Activated T-cell treated with anti-CD3 and anti-CD28 coated beads, Interleukin-2, amount 50 U/mL, for 24 hours (primary cell): Measurements from ENCODE around the gene ABLIM2.

Experiments
- DNase-seq: peaks from one replicate; pipeline ENCODE4 v3.0.0-alpha.2; 2020
- H3K27ac Mint-ChIP-seq: 2 replicates; pipeline ENCODE4 v1.8.0; 2020; ENCODE audit warnings: mild to moderate bottlenecking, mixed read lengths
- H3K27me3 Mint-ChIP-seq: 2 replicates; pipeline ENCODE4 v1.8.0; 2020; ENCODE audit warnings: mixed read lengths
- H3K36me3 Mint-ChIP-seq: 2 replicates; pipeline ENCODE4 v1.8.0; 2020; ENCODE audit warnings: low read depth, mixed read lengths
- H3K4me1 Mint-ChIP-seq: 2 replicates; pipeline ENCODE4 v1.8.0; 2020; ENCODE audit warnings: low read depth, mixed read lengths
- H3K4me3 Mint-ChIP-seq: 2 replicates; pipeline ENCODE4 v1.8.0; 2020; ENCODE audit warnings: mild to moderate bottlenecking, moderate library complexity, mixed read lengths
- H3K9me3 Mint-ChIP-seq: 2 replicates; pipeline ENCODE4 v1.8.0; 2020; ENCODE audit warnings: mixed read lengths

Gene ABLIM2

DNA sequence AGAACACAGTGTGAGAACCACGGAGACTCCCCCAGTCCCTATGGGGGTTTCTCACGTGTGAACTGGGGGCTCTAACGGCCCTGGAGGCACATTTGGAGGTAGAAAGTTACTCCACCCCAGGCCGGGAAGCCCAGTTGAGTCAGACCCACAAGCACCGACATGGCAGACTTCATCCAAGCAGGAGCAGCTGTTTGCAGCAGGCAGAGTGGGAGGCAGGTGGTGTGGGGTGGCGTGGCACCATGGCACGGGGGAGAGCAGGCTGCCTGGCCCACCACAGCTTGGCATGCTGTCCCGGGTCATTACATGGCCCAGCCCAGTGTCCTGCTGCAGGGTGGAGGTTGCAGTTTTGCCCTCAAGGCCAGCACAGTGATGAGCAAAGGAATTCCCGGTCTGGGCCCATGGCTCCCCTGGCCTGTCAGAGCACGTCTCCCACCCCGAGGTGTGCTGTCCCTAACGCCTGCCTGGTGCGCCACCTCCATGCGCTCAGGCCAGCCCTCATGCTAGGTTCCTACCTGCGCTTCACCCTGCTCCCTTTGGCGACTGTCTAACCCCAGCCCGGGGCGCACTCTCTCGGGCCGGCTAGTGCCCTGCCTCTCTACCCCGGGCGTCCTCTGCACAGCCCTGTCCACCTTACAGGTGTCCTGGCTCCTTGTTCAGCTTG is 128.4 kb downstream of the ABLIM2 start:
- H3K4me1 Mint-ChIP-seq: peaks cover 3% of the 10 kb centered on the region
- H3K27me3 Mint-ChIP-seq: no peaks in the 10 kb centered on the region
- no peaks in the 10 kb centered on the region for H3K9me3 Mint-ChIP-seq
- H3K36me3 Mint-ChIP-seq: no peaks in the 10 kb centered on the region
- no peak overlapping the region for H3K4me3 Mint-ChIP-seq
- no peak overlapping the region for H3K27ac Mint-ChIP-seq
- no peak for DNase-seq

DNA sequence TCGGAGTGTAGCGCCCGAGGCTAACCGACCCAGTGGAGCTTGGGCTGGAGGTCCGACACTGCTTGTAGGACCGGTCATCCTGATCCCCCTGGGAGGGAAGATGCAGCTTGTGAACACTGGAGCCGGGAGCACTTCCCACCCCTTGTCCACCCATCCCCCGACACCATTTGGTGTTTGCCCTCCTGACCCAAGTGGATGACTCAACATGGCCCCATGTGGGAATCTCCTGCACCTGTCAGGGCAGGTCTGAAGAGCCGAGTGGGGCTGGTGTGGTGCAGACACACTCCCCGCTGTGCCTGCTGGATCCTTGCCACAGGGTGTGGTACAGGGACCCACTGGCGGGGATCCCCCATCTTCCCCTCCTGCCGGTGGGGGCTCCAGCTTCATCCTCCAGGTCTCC is 128.9 kb downstream of the ABLIM2 start:
- Mint-ChIP-seq H3K9me3 (no peaks in the 10 kb centered on the region), H3K27me3 (no peaks in the 10 kb centered on the region), H3K4me3 (no peak overlapping the region), H3K27ac (no peak overlapping the region), H3K4me1 (no peaks in the 10 kb centered on the region), H3K36me3 (no peaks in the 10 kb centered on the region)
- DNase-seq: no peak

DNA sequence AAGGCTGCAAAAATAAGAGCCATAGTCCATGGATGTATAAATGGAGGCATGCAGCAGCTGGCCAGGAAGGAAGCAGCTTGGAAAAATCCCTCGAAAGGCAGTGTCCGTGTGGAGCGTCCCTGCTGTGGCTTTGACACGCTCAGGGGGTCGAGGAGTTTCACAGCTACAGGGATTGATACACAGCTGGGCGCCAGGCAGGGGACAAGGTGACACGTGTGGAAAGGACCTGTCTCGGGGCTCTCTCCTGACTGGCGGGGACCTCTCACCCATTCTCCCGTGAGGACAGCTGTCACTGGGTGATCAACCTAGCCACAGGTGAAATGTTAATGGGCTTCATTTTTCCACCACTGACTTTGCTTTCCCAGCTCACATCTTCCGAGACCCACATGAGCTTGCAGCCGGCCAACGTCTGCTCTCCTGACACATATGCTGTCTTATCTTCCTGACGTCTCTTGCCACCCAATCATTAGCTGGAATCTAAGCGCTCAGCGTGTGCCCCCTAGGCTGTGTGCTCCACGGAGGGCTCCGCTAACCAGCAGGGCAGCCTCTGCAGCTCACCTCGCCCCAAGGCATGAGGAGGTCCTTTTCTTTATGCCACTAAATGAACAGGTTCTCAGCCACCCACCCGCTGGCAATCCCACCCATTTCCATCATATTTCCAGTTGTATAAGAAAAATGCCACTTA is 129.6 kb downstream of the ABLIM2 start:
- Mint-ChIP-seq H3K36me3 (no peaks in the 10 kb centered on the region), H3K4me3 (no peak overlapping the region), H3K27ac (no peak overlapping the region), H3K27me3 (no peaks in the 10 kb centered on the region), H3K4me1 (no peaks in the 10 kb centered on the region), H3K9me3 (no peaks in the 10 kb centered on the region)
- DNase-seq: no peak

DNA sequence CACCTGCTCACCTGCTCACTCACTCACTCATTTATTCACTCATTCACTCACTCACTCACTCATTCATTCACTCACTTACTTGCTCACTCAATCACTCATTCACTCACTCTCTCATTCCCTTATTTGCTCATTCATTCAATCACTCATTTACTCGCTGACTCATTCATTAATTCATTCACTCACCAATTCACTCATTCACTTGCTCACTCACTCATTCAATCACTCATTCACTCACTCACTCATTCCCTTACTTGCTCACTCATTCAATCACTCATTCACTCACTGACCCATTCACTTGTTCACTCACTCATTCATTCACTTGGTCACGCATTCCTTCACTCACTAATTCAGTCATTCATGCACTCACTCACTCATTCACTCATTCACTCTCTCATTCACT is 130.2 kb downstream of the ABLIM2 start:
- H3K4me1 Mint-ChIP-seq: no peaks in the 10 kb centered on the region
- no peak overlapping the region for H3K4me3 Mint-ChIP-seq
- H3K9me3 Mint-ChIP-seq: no peaks in the 10 kb centered on the region
- no peaks in the 10 kb centered on the region for H3K27me3 Mint-ChIP-seq
- H3K27ac Mint-ChIP-seq: no peak overlapping the region
- DNase-seq: no peak
- no peaks in the 10 kb centered on the region for H3K36me3 Mint-ChIP-seq

DNA sequence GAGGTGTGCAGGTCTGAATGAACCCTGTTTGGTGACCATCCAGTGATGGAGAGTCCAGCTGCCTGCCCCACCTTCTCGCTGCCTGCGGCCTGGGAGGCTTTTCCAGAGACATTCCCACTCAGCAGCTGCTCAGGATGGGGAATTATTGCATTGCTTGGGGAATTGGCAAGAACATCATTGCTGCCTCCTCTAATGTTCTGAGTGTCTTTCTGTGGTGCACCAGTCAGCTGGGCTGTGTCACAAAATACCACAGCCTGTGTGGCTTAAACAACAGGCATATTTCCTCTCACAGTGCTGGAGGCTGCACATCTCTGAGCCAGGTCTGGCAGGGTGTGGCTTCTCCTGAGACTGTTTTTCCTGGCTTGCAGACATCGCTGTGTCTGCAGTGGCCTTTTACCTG is 132.2 kb downstream of the ABLIM2 start:
- no peaks in the 10 kb centered on the region for H3K4me1 Mint-ChIP-seq
- H3K27me3 Mint-ChIP-seq: no peaks in the 10 kb centered on the region
- no peak for DNase-seq
- no peaks in the 10 kb centered on the region for H3K36me3 Mint-ChIP-seq
- H3K9me3 Mint-ChIP-seq: no peaks in the 10 kb centered on the region
- H3K4me3 Mint-ChIP-seq: no peak overlapping the region
- H3K27ac Mint-ChIP-seq: no peak overlapping the region

DNA sequence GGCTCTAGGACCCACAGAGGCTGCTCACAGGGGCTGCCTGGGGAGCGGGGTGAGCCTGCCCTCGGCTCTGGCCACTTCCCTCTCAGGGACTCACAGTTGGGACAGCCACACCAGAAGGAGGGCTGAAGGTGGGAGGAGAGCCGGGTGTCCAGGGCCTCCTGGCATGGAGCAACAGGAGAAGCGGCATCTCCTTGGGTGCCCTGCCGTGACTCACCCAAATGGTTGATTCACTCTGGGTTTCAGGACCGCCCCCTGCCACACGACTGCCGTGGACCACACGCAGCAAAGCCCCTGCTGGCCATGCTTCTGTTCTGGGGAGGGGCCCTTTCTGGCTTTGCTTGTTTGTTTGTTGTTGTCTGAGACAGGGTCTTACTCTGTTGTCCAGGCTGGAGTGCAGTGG is 132.9 kb downstream of the ABLIM2 start:
- H3K4me1 Mint-ChIP-seq: no peaks in the 10 kb centered on the region
- H3K36me3 Mint-ChIP-seq: no peaks in the 10 kb centered on the region
- H3K27me3 Mint-ChIP-seq: no peaks in the 10 kb centered on the region
- H3K4me3 Mint-ChIP-seq: no peak overlapping the region
- H3K9me3 Mint-ChIP-seq: no peaks in the 10 kb centered on the region
- no peak for DNase-seq
- no peak overlapping the region for H3K27ac Mint-ChIP-seq

DNA sequence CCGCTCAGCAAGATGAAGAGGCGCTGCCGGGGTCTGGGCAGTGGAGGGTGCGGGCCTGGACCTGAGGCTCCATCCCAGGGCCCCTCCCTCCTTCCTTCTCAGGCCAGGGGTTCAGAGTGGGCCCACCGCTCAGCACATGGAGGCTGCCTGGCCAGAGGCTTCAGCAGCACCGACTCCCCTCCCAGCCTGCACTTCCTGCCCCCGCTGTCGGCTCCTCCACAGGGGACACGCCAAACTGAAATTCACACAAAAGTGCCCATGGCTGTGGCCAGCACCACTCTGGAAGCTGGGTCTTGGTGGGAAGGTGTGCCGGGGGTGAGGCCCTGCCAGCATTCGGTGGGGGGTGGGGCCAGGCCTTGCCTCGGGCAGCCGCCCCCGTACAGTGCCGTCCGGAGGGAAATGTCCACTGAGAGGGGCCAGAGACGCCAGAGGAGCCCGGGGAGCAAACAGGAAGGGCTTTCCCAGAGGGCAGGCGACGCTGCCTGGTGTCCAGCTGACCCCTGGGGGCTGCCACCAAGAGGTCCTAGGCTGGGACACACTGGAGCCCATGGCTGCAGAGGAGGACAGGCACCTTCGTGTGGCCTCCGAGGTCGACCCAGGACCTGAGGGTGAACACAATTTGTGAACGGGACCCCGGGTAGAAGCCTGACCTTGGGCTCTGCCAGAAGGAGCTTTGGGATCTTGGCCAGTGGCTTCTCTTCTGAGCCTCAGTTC is 134.4 kb downstream of the ABLIM2 start:
- H3K27me3 Mint-ChIP-seq: no peaks in the 10 kb centered on the region
- no peaks in the 10 kb centered on the region for H3K4me1 Mint-ChIP-seq
- no peaks in the 10 kb centered on the region for H3K9me3 Mint-ChIP-seq
- no peak overlapping the region for H3K4me3 Mint-ChIP-seq
- H3K27ac Mint-ChIP-seq: no peak overlapping the region
- DNase-seq: no peak
- no peaks in the 10 kb centered on the region for H3K36me3 Mint-ChIP-seq

DNA sequence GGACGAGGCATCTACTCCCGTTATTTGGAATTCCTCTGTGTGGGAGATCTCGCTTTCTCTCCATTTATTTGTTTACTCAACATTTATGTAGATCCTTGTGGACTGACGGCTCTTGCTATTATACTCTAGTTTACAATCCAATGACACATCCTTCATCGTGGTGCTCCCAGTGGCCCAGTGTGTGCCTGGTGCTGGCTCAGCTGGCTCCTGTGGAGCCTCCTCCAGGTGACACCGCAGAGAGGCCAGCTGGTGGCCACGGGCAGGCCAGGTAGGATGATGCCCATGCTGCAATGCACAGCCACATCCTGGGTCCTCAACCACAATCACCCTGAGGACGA is 134.9 kb downstream of the ABLIM2 start:
- H3K27ac Mint-ChIP-seq: no peak overlapping the region
- H3K9me3 Mint-ChIP-seq: no peaks in the 10 kb centered on the region

DNA sequence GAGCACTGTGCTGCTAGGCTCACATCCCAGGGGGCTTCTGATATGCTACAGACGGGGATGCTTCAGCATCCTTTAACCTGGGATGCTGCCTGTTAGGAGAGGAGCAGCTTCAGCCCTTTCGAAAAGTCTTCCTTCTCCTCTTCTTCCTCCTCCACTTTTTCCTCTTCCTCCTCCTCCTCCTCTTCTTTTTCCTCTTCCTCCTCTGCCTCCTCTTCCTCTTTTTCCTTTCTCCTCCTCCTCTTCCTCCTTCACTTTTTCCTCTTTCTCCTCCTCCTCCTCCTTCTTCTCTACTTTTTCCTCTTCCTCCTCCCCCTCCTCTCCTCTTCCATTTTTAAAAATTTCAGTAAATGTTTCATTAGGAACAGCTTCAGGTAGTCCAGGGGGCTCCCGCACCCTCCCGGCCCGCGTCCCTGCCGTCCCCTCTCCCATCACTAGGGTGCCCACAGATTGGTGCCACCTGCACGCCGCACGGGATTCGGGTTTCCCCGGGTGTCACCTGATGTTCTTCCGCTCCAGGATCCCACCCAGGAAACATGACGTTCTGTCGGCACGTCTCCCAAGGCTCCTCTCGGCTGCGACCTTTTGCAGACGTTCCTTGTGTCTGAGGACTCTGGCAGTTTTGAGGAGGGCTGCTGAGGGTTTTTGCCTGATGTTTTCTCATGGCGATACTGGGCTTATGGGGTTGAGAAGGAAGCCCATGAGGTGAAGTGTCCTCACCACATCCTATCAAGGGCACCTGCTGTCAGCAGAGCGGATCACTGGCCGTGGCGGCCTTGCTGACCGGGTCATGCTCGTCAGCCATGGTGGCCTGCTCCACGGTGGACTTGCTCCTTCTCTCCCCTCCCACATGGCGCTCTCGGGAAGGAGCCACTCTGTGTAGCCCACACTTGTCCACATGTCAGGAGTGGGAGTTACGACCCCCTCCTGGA is 135.6 kb downstream of the ABLIM2 start:
- Mint-ChIP-seq H3K4me3 (no peak overlapping the region), H3K4me1 (no peaks in the 10 kb centered on the region), H3K27ac (no peak overlapping the region), H3K9me3 (no peaks in the 10 kb centered on the region), H3K36me3 (no peaks in the 10 kb centered on the region), H3K27me3 (no peaks in the 10 kb centered on the region)
- DNase-seq: no peak

More for the DNA sequence above, 134.9 kb downstream of the ABLIM2 start:
- H3K4me1 Mint-ChIP-seq: no peaks in the 10 kb centered on the region
- no peak overlapping the region for H3K4me3 Mint-ChIP-seq
- H3K36me3 Mint-ChIP-seq: no peaks in the 10 kb centered on the region
- DNase-seq: no peak
- no peaks in the 10 kb centered on the region for H3K27me3 Mint-ChIP-seq

DNA sequence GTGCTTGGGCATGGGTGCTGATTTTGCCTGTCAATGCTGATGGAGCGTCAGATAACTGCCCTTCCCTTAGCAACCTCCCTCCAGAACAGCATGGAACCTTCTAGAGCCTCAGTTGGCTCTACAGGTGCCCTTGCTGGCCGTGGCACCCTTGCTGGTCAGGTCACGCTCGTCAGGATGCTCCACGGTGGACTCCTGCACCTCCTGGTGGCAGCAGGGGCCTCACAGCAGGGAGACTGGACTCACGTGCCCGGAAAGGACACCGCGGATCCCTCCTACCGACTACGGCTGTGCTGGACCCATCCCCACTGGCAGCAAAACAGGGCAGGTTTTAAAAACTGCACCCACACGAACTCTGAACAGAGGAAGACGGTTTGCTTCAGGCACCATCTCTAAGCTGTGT is 136.8 kb downstream of the ABLIM2 start:
- H3K27ac Mint-ChIP-seq: no peak overlapping the region
- H3K4me3 Mint-ChIP-seq: no peak overlapping the region
- no peaks in the 10 kb centered on the region for H3K27me3 Mint-ChIP-seq
- H3K36me3 Mint-ChIP-seq: no peaks in the 10 kb centered on the region
- H3K9me3 Mint-ChIP-seq: no peaks in the 10 kb centered on the region
- H3K4me1 Mint-ChIP-seq: no peaks in the 10 kb centered on the region
- DNase-seq: no peak

DNA sequence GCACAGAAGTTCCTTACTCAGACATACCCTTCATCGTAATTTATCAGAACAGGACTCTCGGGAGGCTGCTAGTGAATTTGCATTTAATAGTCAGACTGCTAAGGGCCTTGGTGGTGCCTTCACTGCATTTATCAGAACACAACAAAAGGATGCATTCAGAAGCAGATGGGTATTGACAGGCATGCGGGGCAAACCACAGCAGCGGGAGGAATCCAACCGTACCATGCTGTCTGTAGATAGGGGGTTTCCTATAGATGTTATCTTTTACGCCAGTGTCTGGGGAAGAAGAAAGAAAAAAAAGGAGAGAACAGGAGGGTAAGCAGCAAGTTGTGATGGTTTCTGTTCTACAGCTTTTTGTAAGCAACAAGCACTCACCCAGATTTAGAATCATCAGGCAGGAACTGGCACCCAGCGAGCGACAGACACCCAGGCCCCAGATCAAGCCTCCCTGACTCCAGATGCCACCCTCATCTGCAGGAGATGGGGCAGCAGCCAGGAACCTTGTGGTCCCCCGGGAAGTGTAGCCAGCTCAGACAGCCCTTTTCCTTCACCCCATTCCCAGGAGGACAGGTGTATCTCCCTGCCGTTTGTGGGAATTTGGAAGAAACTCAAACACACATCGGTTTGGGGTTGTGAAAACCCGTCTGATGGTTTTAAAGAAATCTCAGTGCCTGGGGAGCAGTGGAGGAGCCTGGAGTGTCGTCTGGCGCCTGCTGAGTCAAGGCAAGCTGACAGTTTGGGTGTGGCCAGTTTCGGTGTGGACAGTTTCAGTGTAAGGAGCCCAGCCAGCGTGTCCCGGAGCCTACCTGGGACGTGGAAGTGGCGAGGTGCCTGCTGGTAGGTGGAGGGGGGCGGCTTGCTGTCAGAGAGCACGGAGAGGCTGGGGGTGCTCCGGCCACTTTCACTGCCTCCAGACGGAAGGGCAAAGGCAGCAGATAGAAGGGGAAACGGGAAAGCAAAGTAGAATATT is 138.9 kb downstream of the ABLIM2 start:
- H3K9me3 Mint-ChIP-seq: no peaks in the 10 kb centered on the region
- peaks cover 2% of the 10 kb centered on the region for H3K27me3 Mint-ChIP-seq
- no peak overlapping the region for H3K27ac Mint-ChIP-seq
- no peaks in the 10 kb centered on the region for H3K4me1 Mint-ChIP-seq
- no peak for DNase-seq
- H3K36me3 Mint-ChIP-seq: no peaks in the 10 kb centered on the region
- no peak overlapping the region for H3K4me3 Mint-ChIP-seq

DNA sequence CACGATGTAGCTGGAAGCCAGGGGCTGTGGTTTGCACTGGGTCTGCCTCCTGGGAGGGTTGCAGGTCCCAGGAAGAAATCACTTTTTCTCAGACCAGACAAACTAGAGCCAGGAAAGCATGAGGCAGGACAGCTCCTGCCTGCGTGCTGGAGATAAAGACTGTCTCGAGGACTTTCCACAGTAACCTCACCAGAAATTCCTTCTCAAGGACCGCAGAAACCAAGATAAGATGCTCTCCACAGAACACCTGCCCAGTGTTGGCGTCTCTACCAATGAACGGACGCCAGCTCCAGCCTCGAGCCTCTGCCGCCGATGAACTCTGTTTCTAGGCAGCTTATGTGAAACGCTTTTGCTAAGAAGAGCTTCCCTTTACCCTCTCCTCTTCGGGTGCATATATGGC is 142.1 kb downstream of the ABLIM2 start:
- peaks cover 2% of the 10 kb centered on the region for H3K27me3 Mint-ChIP-seq
- H3K27ac Mint-ChIP-seq: no peak overlapping the region
- no peaks in the 10 kb centered on the region for H3K4me1 Mint-ChIP-seq
- H3K9me3 Mint-ChIP-seq: no peaks in the 10 kb centered on the region
- no peaks in the 10 kb centered on the region for H3K36me3 Mint-ChIP-seq
- no peak for DNase-seq
- no peak overlapping the region for H3K4me3 Mint-ChIP-seq

DNA sequence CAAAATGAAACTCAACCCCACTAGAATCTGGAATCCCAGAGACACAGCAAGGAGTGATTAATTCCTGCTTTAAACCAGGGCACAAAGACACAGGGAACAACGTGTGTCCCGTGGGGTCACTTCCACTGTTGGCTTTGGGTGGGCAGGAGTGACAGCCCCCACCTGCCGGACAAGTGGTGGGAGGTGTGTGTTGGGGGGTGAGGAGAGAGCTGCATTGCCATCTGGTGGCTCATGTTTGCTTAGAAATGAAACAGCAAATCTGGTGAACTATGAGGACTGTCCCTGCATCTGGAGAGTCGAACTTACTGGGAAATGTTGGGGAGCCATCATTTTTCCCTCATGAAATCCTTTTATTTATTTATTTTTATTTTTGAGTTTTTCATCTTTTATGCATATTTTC is 143.1 kb downstream of the ABLIM2 start:
- Mint-ChIP-seq H3K27ac (no peak overlapping the region), H3K4me3 (no peak overlapping the region), H3K9me3 (no peaks in the 10 kb centered on the region), H3K36me3 (no peaks in the 10 kb centered on the region), H3K4me1 (no peaks in the 10 kb centered on the region), H3K27me3 (peaks cover 2% of the 10 kb centered on the region)
- no peak for DNase-seq
